Stimulated activated naive CD8-positive, alpha-beta T cell treated with anti-CD3 and anti-CD28 coated beads, Interleukin-15, Interleukin-2, amounts not matched to agents 100 ng/mL and 50 ng/mL, for 24 hours (primary cell): ENCODE results near the gene PIN1.
"Not testable (repeated sequence)": the region's sequence is repeated elsewhere in the genome, so short reads cannot be mapped to it uniquely, and the experiment has no call there.

Experiments
- H3K27ac Mint-ChIP-seq: one replicate; pipeline ENCODE4 v1.8.0; 2021; ENCODE audit warnings: mild to moderate bottlenecking, mixed read lengths
- H3K27me3 Mint-ChIP-seq: one replicate; pipeline ENCODE4 v1.8.0; 2021; ENCODE audit warnings: mixed read lengths
- H3K36me3 Mint-ChIP-seq: one replicate; pipeline ENCODE4 v1.8.0; 2021; ENCODE audit warnings: low read depth, mixed read lengths
- H3K4me1 Mint-ChIP-seq: one replicate; pipeline ENCODE4 v1.8.0; 2021; ENCODE audit warnings: low read depth, mixed read lengths
- H3K4me3 Mint-ChIP-seq: one replicate; pipeline ENCODE4 v1.8.0; 2021; ENCODE audit warnings: mild to moderate bottlenecking, mixed read lengths
- H3K9me3 Mint-ChIP-seq: one replicate; pipeline ENCODE4 v1.8.0; 2021; ENCODE audit warnings: mixed read lengths

The PIN1 gene

GRCh38 chr19:9834726-9835506 lies at the start of gene PIN1:
Gene PIN1, plus strand, starts transcription at chr19:9835318. Its CDS starts 27 bp downstream, at chr19:9835345.
- H3K36me3 Mint-ChIP-seq, result peaks cover 19% of the 10 kb centered on the region
- H3K27me3 Mint-ChIP-seq, result no peaks in the 10 kb centered on the region
- H3K4me3 Mint-ChIP-seq, result peak within 1 kb of the TSS; percentile 92
- H3K4me1 Mint-ChIP-seq, result peaks cover 15% of the 10 kb centered on the region
- peak within 1 kb of the TSS; percentile 83 for H3K27ac Mint-ChIP-seq
- no peaks in the 10 kb centered on the region for H3K9me3 Mint-ChIP-seq

- Mint-ChIP-seq H3K27me3 (no peaks in the 10 kb centered on the region), H3K4me1 (peaks cover 38% of the 10 kb centered on the region), H3K27ac (peak overlapping the region; percentile 92), H3K4me3 (peak overlapping the region; percentile 88), H3K36me3 (no peaks in the 10 kb centered on the region), H3K9me3 (peaks cover 4% of the 10 kb centered on the region)
Measured at GRCh38 chr19:9785367-9786331, 49.5 kb upstream of the PIN1 start.

GRCh38 chr19:9786342-9786741 lies 48.8 kb upstream of the PIN1 start:
- Mint-ChIP-seq H3K4me3 (peak overlapping the region; percentile 88), H3K9me3 (peaks cover 4% of the 10 kb centered on the region), H3K36me3 (no peaks in the 10 kb centered on the region), H3K27me3 (no peaks in the 10 kb centered on the region), H3K27ac (peak overlapping the region; percentile 83), H3K4me1 (peaks cover 42% of the 10 kb centered on the region)

GRCh38 chr19:9786819-9787218 lies 48.3 kb upstream of the PIN1 start:
- peaks cover 4% of the 10 kb centered on the region for H3K9me3 Mint-ChIP-seq
- H3K27me3 Mint-ChIP-seq, result no peaks in the 10 kb centered on the region
- H3K27ac Mint-ChIP-seq, result no peak overlapping the region
- H3K4me3 Mint-ChIP-seq, result peak overlapping the region; percentile 88
- peaks cover 45% of the 10 kb centered on the region for H3K4me1 Mint-ChIP-seq
- no peaks in the 10 kb centered on the region for H3K36me3 Mint-ChIP-seq

GRCh38 chr19:9788604-9789003 lies 46.5 kb upstream of the PIN1 start:
- not testable (repeated sequence) for H3K36me3 Mint-ChIP-seq, H3K4me3 Mint-ChIP-seq, H3K9me3 Mint-ChIP-seq, H3K27me3 Mint-ChIP-seq, H3K27ac Mint-ChIP-seq
- peaks cover 45% of the 10 kb centered on the region for H3K4me1 Mint-ChIP-seq

- H3K4me1 Mint-ChIP-seq, result peaks cover 41% of the 10 kb centered on the region
- no peak overlapping the region for H3K27ac Mint-ChIP-seq
- no peaks in the 10 kb centered on the region for H3K36me3 Mint-ChIP-seq
- no peaks in the 10 kb centered on the region for H3K27me3 Mint-ChIP-seq
- H3K9me3 Mint-ChIP-seq, result no peaks in the 10 kb centered on the region
- no peak overlapping the region for H3K4me3 Mint-ChIP-seq
Measured at GRCh38 chr19:9789066-9789465, 46.1 kb upstream of the PIN1 start.

- not testable (repeated sequence) for H3K27ac Mint-ChIP-seq
Measured at GRCh38 chr19:9789579-9789978, 45.5 kb upstream of the PIN1 start.

GRCh38 chr19:9791073-9791367 lies 44.1 kb upstream of the PIN1 start:
- not testable (repeated sequence) for H3K9me3 Mint-ChIP-seq, H3K27me3 Mint-ChIP-seq, H3K36me3 Mint-ChIP-seq
- peaks cover 28% of the 10 kb centered on the region for H3K4me1 Mint-ChIP-seq
- H3K4me3 Mint-ChIP-seq, result peak overlapping the region; percentile 79
- H3K27ac Mint-ChIP-seq, result peak overlapping the region; percentile 36

More at GRCh38 chr19:9789579-9789978, 45.5 kb upstream of the PIN1 start:
- H3K4me3 Mint-ChIP-seq, H3K27me3 Mint-ChIP-seq, H3K9me3 Mint-ChIP-seq, H3K36me3 Mint-ChIP-seq: not testable (repeated sequence)
- peaks cover 36% of the 10 kb centered on the region for H3K4me1 Mint-ChIP-seq

- H3K36me3 Mint-ChIP-seq, result no peaks in the 10 kb centered on the region
- peak overlapping the region; percentile 79 for H3K4me3 Mint-ChIP-seq
- no peaks in the 10 kb centered on the region for H3K9me3 Mint-ChIP-seq
- no peaks in the 10 kb centered on the region for H3K27me3 Mint-ChIP-seq
- H3K4me1 Mint-ChIP-seq, result peaks cover 28% of the 10 kb centered on the region
- H3K27ac Mint-ChIP-seq, result peak overlapping the region; percentile 85
Measured at GRCh38 chr19:9791552-9792205, 43.4 kb upstream of the PIN1 start.

GRCh38 chr19:9792206-9793070 lies 42.7 kb upstream of the PIN1 start:
- Mint-ChIP-seq H3K4me1 (peaks cover 26% of the 10 kb centered on the region), H3K36me3 (no peaks in the 10 kb centered on the region), H3K4me3 (peak overlapping the region; percentile 74), H3K27ac (peak overlapping the region; percentile 85), H3K9me3 (no peaks in the 10 kb centered on the region), H3K27me3 (no peaks in the 10 kb centered on the region)

GRCh38 chr19:9793071-9793591 lies 42.0 kb upstream of the PIN1 start:
- peaks cover 26% of the 10 kb centered on the region for H3K4me1 Mint-ChIP-seq

GRCh38 chr19:9796113-9796773 lies 38.9 kb upstream of the PIN1 start:
- Mint-ChIP-seq H3K4me1 (peaks cover 26% of the 10 kb centered on the region), H3K9me3 (no peaks in the 10 kb centered on the region), H3K27ac (no peak overlapping the region), H3K27me3 (no peaks in the 10 kb centered on the region), H3K36me3 (no peaks in the 10 kb centered on the region), H3K4me3 (no peak overlapping the region)

More at GRCh38 chr19:9793071-9793591, 42.0 kb upstream of the PIN1 start:
- H3K36me3 Mint-ChIP-seq, result no peaks in the 10 kb centered on the region
- H3K4me3 Mint-ChIP-seq, result peak overlapping the region; percentile 74
- H3K27me3 Mint-ChIP-seq, result no peaks in the 10 kb centered on the region
- H3K27ac Mint-ChIP-seq, result peak overlapping the region; percentile 24
- H3K9me3 Mint-ChIP-seq, result no peaks in the 10 kb centered on the region

GRCh38 chr19:9797871-9798270 lies 37.2 kb upstream of the PIN1 start:
- H3K4me3 Mint-ChIP-seq, result no peak overlapping the region
- H3K27me3 Mint-ChIP-seq, result no peaks in the 10 kb centered on the region
- H3K9me3 Mint-ChIP-seq, result no peaks in the 10 kb centered on the region
- H3K4me1 Mint-ChIP-seq, result peaks cover 22% of the 10 kb centered on the region
- no peaks in the 10 kb centered on the region for H3K36me3 Mint-ChIP-seq
- H3K27ac Mint-ChIP-seq, result no peak overlapping the region
